Thoracic aorta (tissue), 2 donors: ENCODE data around the gene NLGN1. TPM values are rescaled to one million over a fixed set of nuclear protein-coding genes. Genes with fewer than 3 reads are reported as not detected.

Experiments used
- ATAC-seq: fragments of 150-250 bp; one replicate; pipeline ENCODE4 v1.8.0; 2017; ENCODE audit warnings: low read depth; ENCODE audit not compliant: insufficient number of reproducible peaks, low FRiP score
- DNase-seq: peaks from one replicate; pipeline ENCODE4 v3.0.0-alpha.2; 2020; ENCODE audit warnings: low spot score
- H3K27ac ChIP-seq, 2 donors: fragments of 200-600 bp; sonication (generic); 1 replicate in 1 of 2; 2 replicates in 1 of 2; pipeline ENCODE4 v1.5.1; 2016; ENCODE audit warnings: mild to moderate bottlenecking in 2 of 2, moderate library complexity in 2 of 2
- H3K27me3 ChIP-seq: fragments of 200-600 bp; sonication (generic); replicated peaks from 2 replicates; pipeline ENCODE4 v1.6.0; 2016; ENCODE audit warnings: mild to moderate bottlenecking; ENCODE audit not compliant: insufficient read depth
- H3K36me3 ChIP-seq: fragments of 200-600 bp; sonication (generic); one replicate; pipeline ENCODE4 v1.5.1; 2016
- H3K4me1 ChIP-seq, 2 donors: fragments of 200-600 bp; sonication (generic); 1 replicate in 1 of 2; 2 replicates in 1 of 2; pipeline versions ENCODE4 v1.5.1 to v1.6.0; 2016; ENCODE audit warnings: low read depth in 2 of 2, mild to moderate bottlenecking in 1 of 2; ENCODE audit not compliant: control insufficient read depth in 1 of 2
- H3K4me3 ChIP-seq: fragments of 200-600 bp; sonication (generic); 2 replicates; pipeline ENCODE4 v1.5.1; 2016; ENCODE audit warnings: mild to moderate bottlenecking
- H3K9me3 ChIP-seq: fragments of 200-600 bp; sonication (generic); 2 replicates; pipeline ENCODE4 v1.5.1; 2016
- total RNA-seq, 2 donors: library from RNA; depleted of rRNA; stranded (reverse); fragments of >200 nt; gene quantifications; one replicate each; pipeline versions ENCODE4 v1.1.0 to v1.2.3, GENCODE V29; 2016
- TF ChIP-seq, protein P1 (sequence below): fragments of 200-600 bp; sonication (generic); IDR thresholded peaks from one replicate; pipeline ENCODE4 v1.5.1; 2019; ENCODE audit warnings: antibody characterized with exemption

The NLGN1 gene
- total RNA-seq, 2 donors from 2014 or later = 17.8 to 18.3 TPM

DNA sequence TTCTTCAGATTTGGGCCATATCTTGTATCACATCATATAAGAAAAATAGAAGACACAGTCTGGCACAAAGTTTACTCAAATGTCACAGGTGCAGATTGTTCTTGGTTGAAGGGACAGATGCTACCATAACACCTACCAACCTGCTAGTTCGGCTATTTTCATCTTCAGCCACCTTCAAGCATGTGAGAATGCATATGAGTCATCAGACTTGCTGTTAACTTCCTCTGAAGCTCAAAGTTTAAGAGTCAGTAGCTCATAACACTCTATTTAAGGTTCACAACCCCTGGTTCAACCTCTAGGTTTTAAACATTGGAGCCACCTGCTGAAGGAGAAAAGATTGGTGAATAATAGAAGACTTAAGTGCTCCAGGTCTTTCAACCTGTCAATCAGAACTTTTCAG lies 522.8 kb downstream of the NLGN1 start:
- no peak overlapping the region for H3K4me3 ChIP-seq
- ATAC-seq = no peak
- H3K4me1 ChIP-seq = no peaks in the 10 kb centered on the region
- TF ChIP-seq, protein P1, sequence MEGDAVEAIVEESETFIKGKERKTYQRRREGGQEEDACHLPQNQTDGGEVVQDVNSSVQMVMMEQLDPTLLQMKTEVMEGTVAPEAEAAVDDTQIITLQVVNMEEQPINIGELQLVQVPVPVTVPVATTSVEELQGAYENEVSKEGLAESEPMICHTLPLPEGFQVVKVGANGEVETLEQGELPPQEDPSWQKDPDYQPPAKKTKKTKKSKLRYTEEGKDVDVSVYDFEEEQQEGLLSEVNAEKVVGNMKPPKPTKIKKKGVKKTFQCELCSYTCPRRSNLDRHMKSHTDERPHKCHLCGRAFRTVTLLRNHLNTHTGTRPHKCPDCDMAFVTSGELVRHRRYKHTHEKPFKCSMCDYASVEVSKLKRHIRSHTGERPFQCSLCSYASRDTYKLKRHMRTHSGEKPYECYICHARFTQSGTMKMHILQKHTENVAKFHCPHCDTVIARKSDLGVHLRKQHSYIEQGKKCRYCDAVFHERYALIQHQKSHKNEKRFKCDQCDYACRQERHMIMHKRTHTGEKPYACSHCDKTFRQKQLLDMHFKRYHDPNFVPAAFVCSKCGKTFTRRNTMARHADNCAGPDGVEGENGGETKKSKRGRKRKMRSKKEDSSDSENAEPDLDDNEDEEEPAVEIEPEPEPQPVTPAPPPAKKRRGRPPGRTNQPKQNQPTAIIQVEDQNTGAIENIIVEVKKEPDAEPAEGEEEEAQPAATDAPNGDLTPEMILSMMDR = no peak
- H3K27ac ChIP-seq = no peak overlapping the region
- DNase-seq = no peak
- H3K9me3 ChIP-seq = no peaks in the 10 kb centered on the region
- no peaks in the 10 kb centered on the region for H3K27me3 ChIP-seq
- H3K36me3 ChIP-seq = no peaks in the 10 kb centered on the region

DNA sequence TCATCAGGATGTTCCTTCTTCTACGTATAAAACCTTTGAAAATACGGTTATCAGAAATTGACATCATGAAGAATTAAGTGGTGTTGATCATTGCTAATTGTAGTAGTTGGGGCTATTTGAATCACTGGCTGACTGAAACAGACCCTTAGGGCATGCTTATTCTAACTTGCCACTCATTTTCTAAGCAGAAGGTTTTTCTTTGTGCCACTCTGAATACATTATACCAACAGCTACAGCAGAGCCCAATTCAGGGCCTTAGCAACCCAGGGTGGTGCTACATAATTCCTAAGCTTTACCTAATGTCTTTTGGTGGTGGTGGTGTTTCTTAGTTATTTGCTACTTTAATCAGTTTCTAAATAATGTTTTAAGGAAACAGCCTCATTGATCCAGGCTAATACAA lies 524.2 kb downstream of the NLGN1 start:
- TF ChIP-seq, protein P1 = no peak

DNA sequence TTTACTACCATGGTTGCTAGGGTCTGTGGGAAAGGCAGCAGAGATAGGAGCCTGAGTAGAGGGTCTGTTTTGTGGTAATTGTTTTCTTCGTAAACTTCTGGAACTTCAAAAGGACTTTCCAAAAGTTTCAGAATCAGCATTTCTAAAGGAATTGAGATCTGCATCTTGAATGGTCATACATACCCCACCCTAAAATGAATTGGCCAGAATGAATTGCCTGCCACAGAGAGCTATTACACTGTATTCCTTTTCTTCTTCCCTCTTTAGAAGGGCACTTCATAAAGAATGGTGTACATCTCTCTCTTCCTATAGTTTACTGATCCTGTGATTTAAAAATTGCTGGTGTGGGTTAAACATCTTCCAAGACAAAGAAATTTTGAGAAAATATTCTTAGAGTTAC lies 525.7 kb downstream of the NLGN1 start:
- Histone ChIP-seq H3K27ac (no peak overlapping the region), H3K27me3 (no peaks in the 10 kb centered on the region), H3K4me1 (no peaks in the 10 kb centered on the region), H3K9me3 (no peaks in the 10 kb centered on the region), H3K36me3 (no peaks in the 10 kb centered on the region), H3K4me3 (no peak overlapping the region)
- TF ChIP-seq, protein P1 = no peak
- ATAC-seq (no peak), DNase-seq (no peak)

More for the DNA sequence above, 524.2 kb downstream of the NLGN1 start:
- ATAC-seq = no peak
- H3K4me3 ChIP-seq = no peak overlapping the region
- H3K9me3 ChIP-seq = no peaks in the 10 kb centered on the region
- H3K36me3 ChIP-seq = no peaks in the 10 kb centered on the region
- DNase-seq = no peak
- H3K27me3 ChIP-seq = no peaks in the 10 kb centered on the region
- no peak overlapping the region for H3K27ac ChIP-seq
- no peaks in the 10 kb centered on the region for H3K4me1 ChIP-seq

DNA sequence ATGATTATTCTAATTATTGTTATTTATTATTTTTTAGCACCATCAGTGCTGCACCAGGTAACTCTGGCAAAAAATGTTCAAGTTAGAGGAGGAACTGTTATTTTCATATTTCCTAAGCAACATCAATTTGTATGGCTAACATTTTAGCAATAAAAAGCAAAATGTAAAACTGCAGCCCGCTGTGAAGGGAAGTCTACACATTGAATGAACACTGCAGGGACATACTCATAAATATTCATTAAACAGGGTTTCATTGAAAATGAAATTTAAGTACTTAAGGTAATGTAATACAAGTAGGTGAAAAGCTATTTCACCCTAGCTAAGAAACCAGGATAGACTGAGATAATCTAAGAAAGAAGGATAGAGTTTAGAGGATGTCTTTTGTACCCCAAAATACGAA lies 532.7 kb downstream of the NLGN1 start:
- no peak for ATAC-seq
- TF ChIP-seq, protein P1 = no peak
- H3K9me3 ChIP-seq = no peaks in the 10 kb centered on the region

DNA sequence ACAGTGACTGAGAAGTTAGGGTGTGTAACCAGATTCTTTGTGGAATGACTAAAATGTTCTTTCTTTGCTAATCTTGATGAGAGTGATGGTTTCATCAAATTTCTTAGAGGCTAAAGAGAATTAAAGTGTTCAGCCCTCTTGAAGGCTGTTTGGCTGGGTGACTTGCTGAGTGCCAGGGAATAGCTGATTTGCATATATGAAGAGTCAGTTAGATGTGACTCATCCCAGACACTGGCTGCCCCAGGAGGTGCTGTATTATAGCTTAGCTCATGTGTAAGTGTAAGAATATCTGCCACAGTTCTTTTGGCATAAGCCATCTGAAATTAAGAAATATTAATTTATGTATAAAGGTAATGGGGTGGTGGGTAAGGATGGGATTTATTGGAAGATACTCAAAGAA lies 535.1 kb downstream of the NLGN1 start:
- DNase-seq (no peak), ATAC-seq (no peak)
- Histone ChIP-seq H3K4me3 (no peak overlapping the region), H3K4me1 (no peaks in the 10 kb centered on the region), H3K27ac (no peak overlapping the region), H3K27me3 (no peaks in the 10 kb centered on the region), H3K36me3 (no peaks in the 10 kb centered on the region), H3K9me3 (no peaks in the 10 kb centered on the region)
- TF ChIP-seq, protein P1 = no peak

More for the DNA sequence above, 532.7 kb downstream of the NLGN1 start:
- no peak for DNase-seq
- Histone ChIP-seq H3K4me3 (no peak overlapping the region), H3K27me3 (no peaks in the 10 kb centered on the region), H3K4me1 (no peaks in the 10 kb centered on the region), H3K36me3 (no peaks in the 10 kb centered on the region), H3K27ac (no peak overlapping the region)
